AG09309 (cell line): ENCODE results near the gene ATP13A4.

Experiments
- DNase-seq: peaks from one replicate; pipeline ENCODE4 v3.0.0-alpha.2; 2010; ENCODE audit warnings: low read depth
- H3K4me3 ChIP-seq: 2 replicates; pipeline ENCODE4 v1.5.1; 2011; ENCODE audit warnings: mild to moderate bottlenecking, low read depth, low read length, moderate library complexity; ENCODE audit not compliant: control insufficient read depth
- CTCF ChIP-seq: IDR thresholded peaks from 2 replicates; pipeline ENCODE4 v1.5.1; 2011; ENCODE audit warnings: mild to moderate bottlenecking, low read depth, low read length, inconsistent platforms; ENCODE audit not compliant: insufficient read depth, control insufficient read depth; ENCODE audit errors: missing control alignments

The ATP13A4 gene

GRCh38 chr3:193396451-193397244 is 158.0 kb downstream of the ATP13A4 start:
- DNase-seq, result no peak
- H3K4me3 ChIP-seq, result no peak overlapping the region
- TF ChIP-seq CTCF, result no peak

- TF ChIP-seq CTCF, result no peak
- no peak overlapping the region for H3K4me3 ChIP-seq
- no peak for DNase-seq
Measured at GRCh38 chr3:193391902-193392301, 162.8 kb downstream of the ATP13A4 start.

GRCh38 chr3:193389335-193389734 is 165.4 kb downstream of the ATP13A4 start:
- no peak for TF ChIP-seq CTCF
- H3K4me3 ChIP-seq, result no peak overlapping the region
- no peak for DNase-seq

- H3K4me3 ChIP-seq, result no peak overlapping the region
- no peak for TF ChIP-seq CTCF
- DNase-seq, result no peak
Measured at GRCh38 chr3:193388361-193388760, 166.3 kb downstream of the ATP13A4 start.

GRCh38 chr3:193387596-193387995 is 167.1 kb downstream of the ATP13A4 start:
- no peak for TF ChIP-seq CTCF
- no peak overlapping the region for H3K4me3 ChIP-seq
- DNase-seq, result no peak

- DNase-seq, result no peak
- H3K4me3 ChIP-seq, result no peak within 1 kb of the TSS
- no peak for TF ChIP-seq CTCF
Measured at GRCh38 chr3:193378706-193379105, 176.0 kb downstream of the ATP13A4 start, which contains the start of gene ATP13A5. ATP13A5 (minus strand) TSS chr3:193378753; CDS start chr3:193378725, 28 bp downstream.
